PC-3 (cell line): ENCODE results near the gene HYOU1. TPM values are rescaled to one million over a fixed set of nuclear protein-coding genes. Genes with fewer than 3 reads are reported as not detected.

ENCODE experiments used
- ATAC-seq: fragments of 200-7000 bp; cut with Tn5 transposase; 2 replicates; pipeline ENCODE4 v1.9.1; 2020; ENCODE audit warnings: mild to moderate bottlenecking, moderate library complexity
- BruUV-seq: library from RNA; stranded (reverse); fragments of 400-500 nt; replicated peaks from 2 replicates; lab custom pipeline; 2021; lab: Mats Ljungman, UMichigan
- CTCF ChIA-PET: fragments of 300-600 bp; sonication (Branson Sonifier 250); formaldehyde crosslinking; loops from one replicate; lab custom pipeline; 2022; ENCODE audit warnings: antibody characterized with exemption; lab: Charles Lee
- POLR2A ChIA-PET: fragments of 300-600 bp; sonication (Branson Sonifier 250); formaldehyde crosslinking; loops from one replicate; lab custom pipeline; 2022; ENCODE audit warnings: antibody characterized with exemption; ENCODE audit not compliant: unreplicated experiment; lab: Charles Lee
- DNase-seq: peaks from one replicate; pipeline ENCODE4 v3.0.0-alpha.2; 2015
- H2AFZ ChIP-seq: fragments of 300-600 bp; sonication (generic); 2 replicates; pipeline ENCODE4 v1.6.0; 2016; ENCODE audit warnings: antibody characterized with exemption, low read length
- H3F3A ChIP-seq: fragments of 300-600 bp; sonication (generic); one replicate; pipeline ENCODE4 v1.6.0; 2017; ENCODE audit warnings: antibody characterized with exemption, low read length, control low read depth, mild to moderate bottlenecking; ENCODE audit not compliant: unreplicated experiment
- H3K27ac ChIP-seq: fragments of 300-600 bp; sonication (generic); 2 replicates; pipeline ENCODE4 v1.5.1; 2016; ENCODE audit warnings: mild to moderate bottlenecking, low read length
- H3K27me3 ChIP-seq: fragments of 300-600 bp; sonication (generic); 2 replicates; pipeline ENCODE4 v1.6.1; 2016; ENCODE audit warnings: low read length, mixed read lengths
- H3K36me3 ChIP-seq: fragments of 300-600 bp; sonication (generic); 2 replicates; pipeline ENCODE4 v1.6.1; 2016; ENCODE audit warnings: low read depth, mixed run types, low read length, mixed read lengths
- H3K4me1 ChIP-seq: fragments of 300-600 bp; sonication (generic); 2 replicates; pipeline ENCODE4 v1.5.1; 2016; ENCODE audit warnings: low read length; ENCODE audit not compliant: insufficient read depth
- H3K4me2 ChIP-seq: fragments of 300-600 bp; sonication (generic); 2 replicates; pipeline ENCODE4 v1.6.0; 2016; ENCODE audit warnings: low read length
- H3K4me3 ChIP-seq: fragments of 300-600 bp; sonication (generic); 2 replicates; pipeline ENCODE4 v1.5.1; 2016; ENCODE audit warnings: mild to moderate bottlenecking, low read length, mixed read lengths
- H3K79me2 ChIP-seq: fragments of 300-600 bp; sonication (generic); 2 replicates; pipeline ENCODE4 v1.6.1; 2017; ENCODE audit warnings: low read length, mixed read lengths
- H3K9ac ChIP-seq: fragments of 300-600 bp; sonication (generic); 2 replicates; pipeline ENCODE4 v1.6.0; 2016; ENCODE audit warnings: mild to moderate bottlenecking, low read length
- H3K9me2 ChIP-seq: fragments of 300-600 bp; sonication (generic); replicated peaks from 2 replicates; pipeline ENCODE4 v1.6.1; 2016; ENCODE audit warnings: mixed run types, low read length, mixed read lengths
- H3K9me3 ChIP-seq: fragments of 300-600 bp; sonication (generic); 2 replicates; pipeline ENCODE4 v1.6.1; 2016; ENCODE audit warnings: low read length, mixed read lengths
- H4K20me1 ChIP-seq: fragments of 300-600 bp; sonication (generic); 2 replicates; pipeline ENCODE4 v1.6.1; 2016; ENCODE audit warnings: low read length, mixed read lengths
- CTCF ChIP-seq: fragments of 300-600 bp; sonication (generic); conservative IDR thresholded peaks from 2 replicates; pipeline ENCODE4 v1.5.1; 2017; ENCODE audit warnings: antibody characterized with exemption, low read depth, mild to moderate bottlenecking, low read length
- EZH2 ChIP-seq: fragments of 300-600 bp; sonication (generic); IDR thresholded peaks from one replicate; pipeline ENCODE4 v1.6.1; 2017; ENCODE audit warnings: antibody characterized with exemption, mild to moderate bottlenecking, low read length; ENCODE audit not compliant: unreplicated experiment
- EZH2phosphoT487 ChIP-seq: fragments of 300-600 bp; sonication (generic); IDR thresholded peaks from 2 replicates; pipeline ENCODE4 v1.6.1; 2018; ENCODE audit warnings: mild to moderate bottlenecking, antibody characterized with exemption, low read length, borderline replicate concordance
- intact Hi-C: fragments of 100-400 bp; cut with micrococcal nuclease; formaldehyde crosslinking; loops from 2 replicates; pipeline ENCODE4 v1.9.0; 2023
- total RNA-seq: library from RNA; depleted of rRNA; stranded (reverse); fragments of >200 nt; gene quantifications from 2 replicates; pipeline ENCODE4 v1.2.3, GENCODE V29; 2014

HYOU1 gene
- total RNA-seq, 1 experiment from 2014 or later: 168 TPM

DNA sequence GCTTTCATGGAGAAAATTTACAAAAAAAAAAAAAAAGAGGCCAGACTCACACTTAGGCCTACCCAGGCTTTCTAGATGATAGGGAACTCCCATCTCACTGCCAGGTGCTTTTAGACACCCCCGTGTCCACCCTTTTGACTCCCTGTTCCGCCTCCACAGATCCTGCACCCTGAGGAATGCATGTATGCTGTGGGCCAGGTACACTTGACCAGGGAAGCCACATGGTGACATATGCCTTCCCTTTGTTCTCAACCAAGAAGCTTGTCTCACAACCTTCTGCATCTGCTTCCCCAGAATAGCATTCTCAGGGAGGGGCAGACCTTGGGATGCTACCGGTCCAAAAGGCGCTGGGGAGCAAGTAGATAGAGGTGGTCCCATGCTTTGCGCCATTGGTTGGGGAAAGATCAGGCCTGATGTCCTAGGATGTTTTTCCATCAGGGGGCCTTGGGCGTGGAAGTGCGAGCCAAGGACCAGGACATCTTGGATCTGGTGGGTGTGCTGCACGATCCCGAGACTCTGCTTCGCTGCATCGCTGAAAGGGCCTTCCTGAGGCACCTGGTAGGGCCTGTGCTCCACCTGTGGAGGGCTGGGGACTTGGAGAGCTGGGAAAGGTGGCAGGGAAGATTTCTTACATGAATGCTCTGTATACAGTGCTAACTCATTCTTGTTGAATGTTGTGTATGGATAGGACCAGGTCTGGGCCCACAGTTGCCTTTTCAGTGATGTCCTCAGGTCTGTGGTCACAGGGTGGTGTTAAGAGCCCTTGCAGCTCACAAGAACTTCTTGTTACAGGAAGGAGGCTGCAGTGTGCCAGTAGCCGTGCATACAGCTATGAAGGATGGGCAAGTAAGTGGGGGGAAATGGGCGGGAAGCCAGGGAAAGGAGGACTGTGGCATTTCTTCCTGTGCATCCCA, 35.2 kb upstream of the HYOU1 start:
- ATAC-seq: no peak
- intact Hi-C loops: no loop called here
- DNase-seq: no peak
- H3K9me2 ChIP-seq: no peaks in the 10 kb centered on the region
- H3K36me3 ChIP-seq: peaks cover 32% of the 10 kb centered on the region
- peaks cover 31% of the 10 kb centered on the region for H3K4me1 ChIP-seq
- H3F3A ChIP-seq: peaks cover 17% of the 10 kb centered on the region
- ChIA-PET CTCF (no interaction called here), POLR2A (interaction anchor here (0.6 kb wide), 1 partner anchor 80 kb away, joined by 3 read pairs; no protein-coding TSS in a partner anchor)
- H3K9me3 ChIP-seq: no peaks in the 10 kb centered on the region
- no peak overlapping the region for H3K9ac ChIP-seq
- no peaks in the 10 kb centered on the region for H3K27me3 ChIP-seq
- no peak for TF ChIP-seq EZH2
- no peak for TF ChIP-seq CTCF
- peaks cover 39% of the 10 kb centered on the region for H3K79me2 ChIP-seq
- H3K27ac ChIP-seq: no peak overlapping the region
- peak overlapping the region; percentile 94 for H3K4me2 ChIP-seq
- H2AFZ ChIP-seq: no peak overlapping the region
- H4K20me1 ChIP-seq: peaks cover 28% of the 10 kb centered on the region
- BruUV-seq: no TSS peak
- peak overlapping the region; percentile 90 for H3K4me3 ChIP-seq

DNA sequence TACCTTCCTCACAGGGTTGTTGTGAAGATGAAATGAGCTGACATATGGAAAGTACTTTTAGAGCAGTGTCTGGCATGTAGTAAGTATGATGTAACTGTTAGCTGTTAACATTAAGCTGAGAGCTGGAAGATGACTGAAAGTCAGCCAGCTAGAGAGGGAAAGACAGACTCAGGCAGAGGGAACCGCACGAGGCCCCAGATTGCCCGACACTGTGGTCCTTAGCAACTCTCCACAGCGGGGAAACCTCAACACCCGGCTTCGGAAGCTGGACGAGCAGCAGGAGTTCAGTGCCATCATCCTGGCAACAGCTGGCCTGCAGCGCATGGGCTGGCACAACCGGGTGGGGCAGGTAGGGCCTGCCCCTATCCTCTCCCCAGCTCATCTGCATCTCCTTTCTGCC, 34.2 kb upstream of the HYOU1 start:
- CTCF ChIA-PET: no interaction called here
- ATAC-seq: no peak
- Histone ChIP-seq H3K27ac (no peak overlapping the region), H3K9ac (no peak overlapping the region), H3K27me3 (no peaks in the 10 kb centered on the region), H3K9me3 (no peaks in the 10 kb centered on the region), H3F3A (peaks cover 17% of the 10 kb centered on the region), H2AFZ (no peak overlapping the region), H3K4me1 (peaks cover 33% of the 10 kb centered on the region), H3K79me2 (peaks cover 47% of the 10 kb centered on the region), H3K36me3 (peaks cover 22% of the 10 kb centered on the region), H3K4me2 (no peak overlapping the region), H4K20me1 (peaks cover 28% of the 10 kb centered on the region), H3K9me2 (no peaks in the 10 kb centered on the region), H3K4me3 (no peak overlapping the region)
- TF ChIP-seq EZH2 (no peak), EZH2phosphoT487 (no peak), CTCF (no peak)
- POLR2A ChIA-PET: no interaction called here
- no TSS peak for BruUV-seq
- intact Hi-C loops: no loop called here
- DNase-seq: no peak

DNA sequence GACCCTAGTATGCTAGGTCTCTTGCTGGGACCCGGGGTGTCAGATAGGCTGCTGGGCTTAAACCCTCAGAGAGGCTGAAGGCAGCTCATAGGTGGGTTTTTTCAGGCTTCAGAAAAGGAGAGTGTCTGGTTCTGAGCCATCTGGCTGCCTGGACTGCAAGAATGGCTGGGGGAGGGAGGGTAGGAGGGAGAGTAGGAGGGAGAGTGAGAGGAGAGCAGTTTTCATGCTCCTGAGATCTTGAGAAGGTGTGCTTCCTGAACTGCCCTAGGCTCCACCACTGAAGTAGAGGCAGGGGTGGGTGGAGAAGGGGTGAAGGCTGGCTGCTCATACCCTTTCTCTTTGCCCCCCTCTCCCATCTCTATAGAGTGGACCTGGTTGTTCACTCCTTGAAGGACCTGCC, 32.3 kb upstream of the HYOU1 start:
- H3K27me3 ChIP-seq: no peaks in the 10 kb centered on the region
- no peak for ATAC-seq
- H3K9me3 ChIP-seq: no peaks in the 10 kb centered on the region
- no peaks in the 10 kb centered on the region for H3K9me2 ChIP-seq
- H2AFZ ChIP-seq: no peak overlapping the region
- no peak overlapping the region for H3K4me2 ChIP-seq
- peaks cover 23% of the 10 kb centered on the region for H4K20me1 ChIP-seq
- TF ChIP-seq CTCF (no peak), EZH2 (no peak), EZH2phosphoT487 (no peak)
- H3K4me3 ChIP-seq: no peak overlapping the region
- peaks cover 22% of the 10 kb centered on the region for H3K36me3 ChIP-seq
- BruUV-seq: no TSS peak
- H3K79me2 ChIP-seq: peaks cover 48% of the 10 kb centered on the region
- peaks cover 36% of the 10 kb centered on the region for H3K4me1 ChIP-seq
- H3F3A ChIP-seq: peaks cover 17% of the 10 kb centered on the region
- CTCF ChIA-PET: no interaction called here
- POLR2A ChIA-PET: interaction anchor here (0.5 kb wide), 1 partner anchor 183 kb away, joined by 3 read pairs; no protein-coding TSS in a partner anchor
- intact Hi-C loops: no loop called here
- H3K27ac ChIP-seq: no peak overlapping the region
- no peak for DNase-seq
- H3K9ac ChIP-seq: no peak overlapping the region
